Colonic mucosa (tissue), 4 donors: Measurements from ENCODE around the gene SLC25A25. TPM values are rescaled to one million over a fixed set of nuclear protein-coding genes. Genes with fewer than 3 reads are reported as not detected.
"Not testable (repeated sequence)": the region's sequence is repeated elsewhere in the genome, so short reads cannot be mapped to it uniquely, and the experiment has no call there.

Experiments
- DNase-seq: peaks from one replicate; pipeline ENCODE4 v3.0.0-alpha.2; 2020
- H3K27ac ChIP-seq: fragments of 200-600 bp; one replicate; pipeline ENCODE4 v1.8.0; 2021
- H3K27me3 ChIP-seq: fragments of 200-600 bp; one replicate; pipeline ENCODE4 v1.8.0; 2021
- H3K36me3 ChIP-seq: fragments of 200-600 bp; one replicate; pipeline ENCODE4 v1.8.0; 2021
- H3K4me1 ChIP-seq: fragments of 200-600 bp; one replicate; pipeline ENCODE4 v1.8.0; 2021; ENCODE audit warnings: mild to moderate bottlenecking
- H3K4me3 ChIP-seq: fragments of 200-600 bp; one replicate; pipeline ENCODE4 v1.8.0; 2021
- H3K9ac ChIP-seq, 2 donors: one replicate each; pipeline ENCODE4 v1.7.0; 2013; ENCODE audit warnings: control low read depth in 2 of 2, low read depth in 2 of 2, low read length in 2 of 2
- H3K9me3 ChIP-seq: fragments of 200-600 bp; one replicate; pipeline ENCODE4 v1.8.0; 2021
- intact Hi-C: fragments of 100-400 bp; cut with DNase I; formaldehyde crosslinking; loops from one replicate; pipeline ENCODE4 v1.14.1; 2022
- total RNA-seq, 2 donors: library from RNA; stranded (reverse); fragmentation: NEBNext Ultra II Directional in 1 of 2; extraction: Animal tissue kit (Norgen Biotek cat#: 25700) in 1 of 2; gene quantifications; one replicate each; pipeline ENCODE4 v1.2.1, GENCODE V29; 2021
- TF ChIP-seq, protein P1 (sequence below): fragments of 200-600 bp; IDR thresholded peaks from one replicate; pipeline ENCODE4 v1.8.0; 2022; ENCODE audit warnings: antibody characterized with exemption, mild to moderate bottlenecking
- donor health status: healthy.
- donor health status: DM: no; HTN: no; CAD: no.
- donor health status: DM: no; HTN: no; CAD: no.

The SLC25A25 gene
- total RNA-seq, 2 donors from 2014 or later = 12.3 to 19.7 TPM

DNA sequence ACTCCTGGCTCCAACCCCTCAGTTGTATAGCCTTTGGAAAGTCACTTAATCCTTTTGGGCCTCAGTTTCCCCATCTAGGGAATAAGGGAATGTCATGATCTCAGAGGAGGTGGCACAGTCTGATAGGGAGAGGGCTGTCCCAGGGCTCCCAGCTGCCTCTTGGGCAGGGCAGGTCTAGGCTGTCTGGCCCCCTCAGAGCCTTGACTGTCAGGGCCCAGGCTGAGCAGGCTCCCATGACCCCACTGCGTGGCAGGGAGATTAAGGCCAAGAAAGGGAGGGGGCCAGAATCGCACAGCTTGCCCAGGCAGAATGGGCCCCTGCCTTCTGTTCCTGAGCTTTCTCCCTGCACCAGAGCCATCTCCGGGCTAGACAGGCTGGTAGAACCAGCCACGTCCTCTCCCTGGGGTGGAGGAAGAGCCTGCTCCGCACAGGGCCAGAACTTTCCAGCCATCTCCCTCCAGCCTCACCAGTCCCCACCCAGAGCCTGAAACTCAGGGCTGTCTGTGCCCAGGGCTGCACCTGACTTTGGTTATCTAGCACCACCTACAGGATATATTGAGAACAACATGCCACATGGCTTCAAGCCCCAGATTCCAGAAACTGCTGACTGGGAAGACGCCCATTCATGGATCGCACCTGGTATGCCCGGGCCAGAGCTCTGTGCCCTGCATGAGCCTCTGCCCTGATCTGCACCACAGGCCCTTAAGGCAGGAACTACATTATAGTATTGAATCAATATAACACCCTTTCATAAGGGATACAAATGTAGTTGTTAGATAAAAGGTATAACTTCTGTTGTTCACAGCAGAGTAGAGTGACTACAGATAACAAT, 33.0 kb upstream of the SLC25A25 start:
- TF ChIP-seq, protein P1, sequence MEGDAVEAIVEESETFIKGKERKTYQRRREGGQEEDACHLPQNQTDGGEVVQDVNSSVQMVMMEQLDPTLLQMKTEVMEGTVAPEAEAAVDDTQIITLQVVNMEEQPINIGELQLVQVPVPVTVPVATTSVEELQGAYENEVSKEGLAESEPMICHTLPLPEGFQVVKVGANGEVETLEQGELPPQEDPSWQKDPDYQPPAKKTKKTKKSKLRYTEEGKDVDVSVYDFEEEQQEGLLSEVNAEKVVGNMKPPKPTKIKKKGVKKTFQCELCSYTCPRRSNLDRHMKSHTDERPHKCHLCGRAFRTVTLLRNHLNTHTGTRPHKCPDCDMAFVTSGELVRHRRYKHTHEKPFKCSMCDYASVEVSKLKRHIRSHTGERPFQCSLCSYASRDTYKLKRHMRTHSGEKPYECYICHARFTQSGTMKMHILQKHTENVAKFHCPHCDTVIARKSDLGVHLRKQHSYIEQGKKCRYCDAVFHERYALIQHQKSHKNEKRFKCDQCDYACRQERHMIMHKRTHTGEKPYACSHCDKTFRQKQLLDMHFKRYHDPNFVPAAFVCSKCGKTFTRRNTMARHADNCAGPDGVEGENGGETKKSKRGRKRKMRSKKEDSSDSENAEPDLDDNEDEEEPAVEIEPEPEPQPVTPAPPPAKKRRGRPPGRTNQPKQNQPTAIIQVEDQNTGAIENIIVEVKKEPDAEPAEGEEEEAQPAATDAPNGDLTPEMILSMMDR = peak; percentile 92
- no peaks in the 10 kb centered on the region for H3K36me3 ChIP-seq
- H3K4me3 ChIP-seq = no peak overlapping the region
- peak; percentile 75 for DNase-seq
- H3K27me3 ChIP-seq = no peaks in the 10 kb centered on the region
- H3K9me3 ChIP-seq = no peaks in the 10 kb centered on the region
- peak overlapping the region; percentile 9 to 55 for H3K9ac ChIP-seq
- intact Hi-C loops = loop anchor here (2.0 kb wide), 1 partner anchor 94 kb away; no protein-coding TSS in a partner anchor
- no peak overlapping the region for H3K27ac ChIP-seq
- H3K4me1 ChIP-seq = no peaks in the 10 kb centered on the region

DNA sequence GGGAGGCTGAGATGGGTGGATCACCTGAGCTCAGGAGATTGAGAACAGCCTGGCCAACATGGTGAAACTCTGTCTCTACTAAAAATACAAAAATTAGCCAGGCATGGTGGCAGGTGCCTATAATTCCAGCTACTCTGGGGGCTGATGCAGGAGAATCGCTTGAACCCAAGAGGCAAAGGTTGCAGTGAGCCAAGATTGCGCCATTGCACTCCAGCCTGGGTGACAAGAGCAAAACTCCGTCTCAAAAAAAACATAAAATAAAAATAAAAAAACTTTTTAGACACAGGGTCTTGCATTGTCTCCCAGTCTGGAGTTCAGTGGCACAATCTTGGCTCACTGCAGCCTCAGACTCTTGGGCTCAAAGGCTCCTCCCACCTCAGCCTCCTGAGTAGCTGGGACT, 31.5 kb upstream of the SLC25A25 start:
- H3K4me3 ChIP-seq, intact Hi-C loops, H3K27me3 ChIP-seq, H3K4me1 ChIP-seq, H3K36me3 ChIP-seq, H3K9me3 ChIP-seq, H3K27ac ChIP-seq, H3K9ac ChIP-seq, DNase-seq: not testable (repeated sequence)

DNA sequence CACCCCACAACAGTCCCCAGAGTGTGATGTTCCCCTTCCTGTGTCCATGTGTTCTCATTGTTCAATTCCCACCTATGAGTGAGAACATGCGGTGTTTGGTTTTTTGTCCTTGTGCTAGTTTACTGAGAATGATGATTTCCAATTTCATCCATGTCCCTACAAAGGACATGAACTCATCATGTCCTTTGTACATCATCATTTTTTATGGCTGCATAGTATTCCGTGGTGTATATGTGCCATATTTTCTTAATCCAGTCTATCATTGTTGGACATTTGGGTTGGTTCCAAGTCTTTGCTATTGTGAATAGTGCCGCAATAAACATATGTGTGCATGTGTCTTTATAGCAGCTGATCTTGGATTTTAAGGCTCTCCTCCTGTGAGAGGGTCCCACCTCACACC, 27.2 kb upstream of the SLC25A25 start:
- H3K9me3 ChIP-seq, DNase-seq, H3K36me3 ChIP-seq, H3K27ac ChIP-seq, H3K4me3 ChIP-seq, H3K9ac ChIP-seq, H3K4me1 ChIP-seq, H3K27me3 ChIP-seq, intact Hi-C loops: not testable (repeated sequence)

DNA sequence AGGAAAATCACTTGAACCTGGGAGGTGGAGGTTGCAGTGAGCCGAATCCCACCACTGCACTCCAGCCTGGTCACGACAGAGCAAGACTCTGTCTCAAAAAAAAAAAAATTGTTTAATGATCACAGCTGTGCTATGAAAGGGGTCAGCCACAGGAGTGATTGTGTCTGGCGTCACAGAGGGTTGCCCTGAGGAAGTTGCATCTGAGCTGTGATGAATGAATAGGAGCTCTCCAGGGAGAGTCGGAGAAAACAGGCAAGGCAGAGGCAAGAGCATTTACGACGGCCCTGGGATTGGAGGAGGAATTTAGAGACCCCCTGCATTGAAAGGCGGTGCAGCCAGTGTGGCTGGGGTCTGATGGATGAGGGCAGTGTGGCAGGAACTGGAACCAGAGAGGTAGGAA, 26.0 kb upstream of the SLC25A25 start:
- TF ChIP-seq, protein P1 = no peak
- Histone ChIP-seq H3K9ac (no peak overlapping the region), H3K4me3 (no peak overlapping the region), H3K9me3 (no peaks in the 10 kb centered on the region), H3K27me3 (no peaks in the 10 kb centered on the region), H3K27ac (no peak overlapping the region), H3K4me1 (no peaks in the 10 kb centered on the region), H3K36me3 (no peaks in the 10 kb centered on the region)
- intact Hi-C loops = no loop called here
- DNase-seq = no peak

DNA sequence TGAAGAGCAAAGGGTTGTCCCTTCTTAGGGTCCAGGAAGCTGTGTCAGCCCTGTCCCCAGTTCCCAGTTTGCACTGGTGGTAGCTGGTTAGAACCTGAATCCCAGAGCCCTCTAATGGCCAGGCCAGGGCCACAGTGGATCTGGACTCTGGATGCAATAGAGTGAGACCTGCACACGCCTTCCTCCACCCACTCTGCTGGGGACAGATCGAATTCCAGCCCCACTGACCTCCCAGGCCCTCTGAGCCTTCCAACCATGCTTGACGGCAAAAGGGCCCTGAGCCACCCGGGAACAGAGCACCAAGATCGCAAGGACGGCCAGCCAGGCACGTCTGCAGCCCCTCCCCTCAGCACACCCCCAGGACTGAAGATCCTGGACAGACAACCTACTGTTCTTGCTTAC, 24.6 kb upstream of the SLC25A25 start:
- H3K27ac ChIP-seq = no peak overlapping the region
- H3K9ac ChIP-seq = no peak overlapping the region
- H3K9me3 ChIP-seq = no peaks in the 10 kb centered on the region
- H3K4me3 ChIP-seq = no peak overlapping the region
- H3K4me1 ChIP-seq = no peaks in the 10 kb centered on the region
- no peaks in the 10 kb centered on the region for H3K27me3 ChIP-seq
- TF ChIP-seq, protein P1 = no peak
- intact Hi-C loops = no loop called here
- DNase-seq = no peak
- H3K36me3 ChIP-seq = no peaks in the 10 kb centered on the region

DNA sequence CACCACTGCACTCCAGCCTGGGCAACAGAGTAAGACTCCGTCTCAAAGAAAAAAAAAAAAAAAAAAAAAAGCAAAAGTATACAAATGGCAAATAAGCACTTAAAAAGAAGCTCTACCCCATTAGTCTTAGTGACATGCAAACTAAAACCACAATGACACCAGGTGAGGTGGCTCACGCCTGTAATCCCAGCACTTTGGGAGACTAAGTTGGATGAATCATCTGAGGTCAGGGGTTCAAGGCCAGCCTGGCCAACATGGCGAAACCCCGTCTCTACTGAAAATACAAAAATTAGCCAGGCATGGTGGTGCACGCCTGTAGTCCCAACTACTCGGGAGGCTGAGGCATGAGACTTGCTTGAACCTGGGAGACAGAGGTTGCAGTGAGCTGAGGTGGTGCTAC, 22.6 kb upstream of the SLC25A25 start:
- not testable (repeated sequence) for H3K36me3 ChIP-seq, H3K4me3 ChIP-seq, H3K27ac ChIP-seq, H3K9me3 ChIP-seq, H3K9ac ChIP-seq, H3K27me3 ChIP-seq, H3K4me1 ChIP-seq, DNase-seq
- intact Hi-C loops = loop anchor here (5.0 kb wide), 1 partner anchor 72 kb away; no protein-coding TSS in a partner anchor

DNA sequence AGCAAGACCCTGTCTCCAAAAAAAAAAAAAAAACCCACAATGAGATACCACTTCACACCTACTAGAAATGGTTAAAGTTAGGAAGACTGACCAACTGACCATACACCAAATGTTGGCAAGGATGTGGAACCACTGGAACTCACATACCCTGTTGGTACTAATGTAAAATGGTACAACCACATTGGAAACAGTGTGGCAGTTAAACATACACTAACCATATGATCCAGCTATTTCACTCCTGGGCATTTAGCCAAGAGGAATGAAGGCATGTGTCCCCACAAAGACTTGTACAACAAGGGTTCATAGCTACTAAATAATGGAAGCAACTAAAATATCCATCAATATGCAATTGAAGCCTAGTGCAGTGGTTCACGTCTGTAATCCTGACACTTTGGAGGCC, 22.2 kb upstream of the SLC25A25 start:
- Histone ChIP-seq H3K4me1 (no peaks in the 10 kb centered on the region), H3K4me3 (no peak overlapping the region), H3K9ac (no peak overlapping the region), H3K27me3 (no peaks in the 10 kb centered on the region), H3K27ac (no peak overlapping the region), H3K9me3 (no peaks in the 10 kb centered on the region), H3K36me3 (no peaks in the 10 kb centered on the region)
- TF ChIP-seq, protein P1 = no peak
- DNase-seq = no peak
- intact Hi-C loops = loop anchor here (5.0 kb wide), 1 partner anchor 71 kb away; no protein-coding TSS in a partner anchor
